Sigmoid colon (tissue), 4 donors: ENCODE measurements around the gene MBP.

Source experiments
- CTCF ChIP-seq, 4 experiments: fragments of 450-650 bp in 3 of 4; fragments of 200-600 bp in 1 of 4; IDR thresholded peaks; one replicate each; pipeline ENCODE4 v1.5.1; 2016 to 2019; ENCODE audit warnings: antibody characterized with exemption in 4 of 4, mild to moderate bottlenecking in 3 of 4, moderate library complexity in 2 of 4
- EP300 ChIP-seq, 4 donors: sonication (generic); formaldehyde crosslinking; IDR thresholded peaks; one replicate each; pipeline ENCODE4 v1.6.1; 2017; ENCODE audit warnings: antibody characterized with exemption in 4 of 4
- POLR2A ChIP-seq, 2 donors: fragments of 450-650 bp; IDR thresholded peaks; one replicate each; pipeline ENCODE4 v1.6.1; 2016; ENCODE audit warnings: antibody characterized with exemption in 2 of 2, mild to moderate bottlenecking in 2 of 2, moderate library complexity in 2 of 2
- POLR2AphosphoS5 ChIP-seq, 4 donors: sonication (generic); formaldehyde crosslinking; IDR thresholded peaks; one replicate each; pipeline ENCODE4 v1.6.1; 2017; ENCODE audit warnings: antibody characterized with exemption in 4 of 4

GRCh38 chr18:77153404-77153803, 20.8 kb upstream of the MBP start:
- TF ChIP-seq POLR2AphosphoS5 (IDR thresholded peaks at IDR 0.05) (no peak), EP300 (IDR thresholded peaks at IDR 0.05) (no peak), CTCF (IDR thresholded peaks at IDR 0.05) (no peak), POLR2A (IDR thresholded peaks at IDR 0.05) (no peak)
